ENCODE measurements around the gene MAN2A1. TPM values are rescaled to one million over a fixed set of nuclear protein-coding genes. Genes with fewer than 3 reads are reported as not detected.

Gene MAN2A1
- total RNA-seq, 1 donor from 2014 or later = 33.3 TPM

GRCh38 chr5:109905906-109906305 lies 216.2 kb downstream of the MAN2A1 start:
- intact Hi-C loops (cut with micrococcal nuclease) = no loop called here
- no peaks in the 10 kb centered on the region for H3K4me1 Mint-ChIP-seq (ENCODE audit: low read depth)
- no peak overlapping the region for H3K4me3 Mint-ChIP-seq (ENCODE audit: low read depth)
- no peak overlapping the region for H3K27ac Mint-ChIP-seq
- H3K9me3 Mint-ChIP-seq = no peaks in the 10 kb centered on the region
- H3K27me3 Mint-ChIP-seq (ENCODE audit: low read depth) = no peaks in the 10 kb centered on the region
- no peak for DNase-seq (ENCODE audit: low spot score)
- H3K36me3 Mint-ChIP-seq (ENCODE audit: low read depth) = no peaks in the 10 kb centered on the region

GRCh38 chr5:109907189-109907588 lies 217.5 kb downstream of the MAN2A1 start:
- H3K4me1 Mint-ChIP-seq (ENCODE audit: low read depth) = no peaks in the 10 kb centered on the region
- intact Hi-C loops (cut with micrococcal nuclease) = no loop called here
- H3K4me3 Mint-ChIP-seq (ENCODE audit: low read depth) = no peak overlapping the region
- no peak overlapping the region for H3K27ac Mint-ChIP-seq
- H3K9me3 Mint-ChIP-seq = no peaks in the 10 kb centered on the region
- H3K27me3 Mint-ChIP-seq (ENCODE audit: low read depth) = no peaks in the 10 kb centered on the region
- no peaks in the 10 kb centered on the region for H3K36me3 Mint-ChIP-seq (ENCODE audit: low read depth)
- no peak for DNase-seq (ENCODE audit: low spot score)

- Mint-ChIP-seq H3K4me1 (ENCODE audit: low read depth) (no peaks in the 10 kb centered on the region), H3K4me3 (ENCODE audit: low read depth) (no peak overlapping the region), H3K9me3 (no peaks in the 10 kb centered on the region), H3K27ac (no peak overlapping the region), H3K27me3 (ENCODE audit: low read depth) (no peaks in the 10 kb centered on the region), H3K36me3 (ENCODE audit: low read depth) (no peaks in the 10 kb centered on the region)
- intact Hi-C loops (cut with micrococcal nuclease) = no loop called here
- no peak for DNase-seq (ENCODE audit: low spot score)
These were observed 218.0 kb downstream of the MAN2A1 start for GRCh38 chr5:109907731-109908130.

GRCh38 chr5:109908366-109908765 lies 218.6 kb downstream of the MAN2A1 start:
- H3K4me3 Mint-ChIP-seq (ENCODE audit: low read depth) = no peak overlapping the region
- H3K9me3 Mint-ChIP-seq = no peaks in the 10 kb centered on the region
- no peaks in the 10 kb centered on the region for H3K4me1 Mint-ChIP-seq (ENCODE audit: low read depth)
- H3K27ac Mint-ChIP-seq = no peak overlapping the region
- H3K36me3 Mint-ChIP-seq (ENCODE audit: low read depth) = no peaks in the 10 kb centered on the region
- H3K27me3 Mint-ChIP-seq (ENCODE audit: low read depth) = no peaks in the 10 kb centered on the region
- DNase-seq (ENCODE audit: low spot score) = no peak
- intact Hi-C loops (cut with micrococcal nuclease) = no loop called here

GRCh38 chr5:109910874-109911273 lies 221.1 kb downstream of the MAN2A1 start:
- intact Hi-C loops (cut with micrococcal nuclease) = no loop called here
- no peak overlapping the region for H3K27ac Mint-ChIP-seq
- H3K9me3 Mint-ChIP-seq = no peaks in the 10 kb centered on the region
- no peaks in the 10 kb centered on the region for H3K36me3 Mint-ChIP-seq (ENCODE audit: low read depth)
- DNase-seq (ENCODE audit: low spot score) = no peak
- H3K4me1 Mint-ChIP-seq (ENCODE audit: low read depth) = no peaks in the 10 kb centered on the region
- no peak overlapping the region for H3K4me3 Mint-ChIP-seq (ENCODE audit: low read depth)
- H3K27me3 Mint-ChIP-seq (ENCODE audit: low read depth) = no peaks in the 10 kb centered on the region

- Mint-ChIP-seq H3K9me3 (no peaks in the 10 kb centered on the region), H3K4me3 (ENCODE audit: low read depth) (no peak overlapping the region), H3K36me3 (ENCODE audit: low read depth) (no peaks in the 10 kb centered on the region), H3K27ac (no peak overlapping the region), H3K4me1 (ENCODE audit: low read depth) (no peaks in the 10 kb centered on the region), H3K27me3 (ENCODE audit: low read depth) (no peaks in the 10 kb centered on the region)
- intact Hi-C loops (cut with micrococcal nuclease) = no loop called here
- no peak for DNase-seq (ENCODE audit: low spot score)
These were observed 222.0 kb downstream of the MAN2A1 start for GRCh38 chr5:109911731-109912130.

- intact Hi-C loops (cut with micrococcal nuclease) = no loop called here
- H3K4me1 Mint-ChIP-seq (ENCODE audit: low read depth) = no peaks in the 10 kb centered on the region
- peaks cover 5% of the 10 kb centered on the region for H3K9me3 Mint-ChIP-seq
- no peak for DNase-seq (ENCODE audit: low spot score)
- no peaks in the 10 kb centered on the region for H3K27me3 Mint-ChIP-seq (ENCODE audit: low read depth)
- no peak overlapping the region for H3K27ac Mint-ChIP-seq
- no peaks in the 10 kb centered on the region for H3K36me3 Mint-ChIP-seq (ENCODE audit: low read depth)
- no peak overlapping the region for H3K4me3 Mint-ChIP-seq (ENCODE audit: low read depth)
These were observed 225.2 kb downstream of the MAN2A1 start for GRCh38 chr5:109914906-109915305.

GRCh38 chr5:109916481-109917153 lies 226.9 kb downstream of the MAN2A1 start:
- DNase-seq (ENCODE audit: low spot score) = no peak
- intact Hi-C loops (cut with micrococcal nuclease) = no loop called here
- Mint-ChIP-seq H3K4me1 (ENCODE audit: low read depth) (peaks cover 4% of the 10 kb centered on the region), H3K9me3 (peaks cover 5% of the 10 kb centered on the region), H3K4me3 (ENCODE audit: low read depth) (no peak overlapping the region), H3K27ac (no peak overlapping the region), H3K27me3 (ENCODE audit: low read depth) (no peaks in the 10 kb centered on the region), H3K36me3 (ENCODE audit: low read depth) (no peaks in the 10 kb centered on the region)
